Measurements from ENCODE around the gene CDHR2.

- no peak for TF ChIP-seq CTCF (IDR thresholded peaks at IDR 0.05; ENCODE audit: insufficient read depth, low read length)
- TF ChIP-seq REST (IDR thresholded peaks at IDR 0.05; ENCODE audit: insufficient replicate concordance, low read depth) = no peak
- TF ChIP-seq POLR2AphosphoS5 (IDR thresholded peaks at IDR 0.05; ENCODE audit: low read depth) = no peak
Measured at GRCh38 chr5:176616511-176616910, 67.4 kb downstream of the CDHR2 start.
